HK-2 (cell line): ENCODE measurements around the gene PGAP6.
"Not testable (repeated sequence)": the region's sequence is repeated elsewhere in the genome, so short reads cannot be mapped to it uniquely, and the experiment has no call there.

ENCODE experiments used
- DNase-seq: peaks from one replicate; pipeline ENCODE4 v3.0.0-alpha.2; 2018; ENCODE audit not compliant: unreplicated experiment

Gene PGAP6

DNA sequence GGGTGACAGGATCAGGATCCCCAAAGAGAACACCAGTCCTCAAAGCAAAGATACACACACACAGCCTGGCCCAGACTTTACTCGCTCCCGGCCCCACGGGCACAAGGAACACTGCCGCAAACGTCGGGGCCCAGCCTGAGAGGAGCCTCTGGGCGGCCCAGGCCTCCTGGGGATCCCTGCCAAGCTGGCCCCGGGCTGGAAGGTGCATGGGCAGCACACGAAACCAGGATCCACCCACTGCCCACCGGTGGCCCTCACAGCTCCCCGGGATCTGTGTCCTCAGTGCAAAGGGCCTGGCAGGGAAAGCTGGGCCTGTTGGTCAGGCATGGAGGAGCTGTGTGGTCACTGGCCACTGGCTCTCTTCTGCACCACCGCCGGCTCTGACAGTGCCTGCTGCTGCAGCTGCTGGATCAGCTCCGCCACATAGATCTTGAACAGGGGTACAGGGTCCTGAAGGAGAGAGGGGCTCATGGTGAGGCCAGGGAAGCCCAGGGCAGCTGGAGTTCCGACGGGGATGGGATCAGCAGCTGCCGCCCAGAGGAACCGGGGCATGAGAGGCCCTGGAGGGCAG is 14.4 kb downstream of the PGAP6 start:
- DNase-seq: no peak

DNA sequence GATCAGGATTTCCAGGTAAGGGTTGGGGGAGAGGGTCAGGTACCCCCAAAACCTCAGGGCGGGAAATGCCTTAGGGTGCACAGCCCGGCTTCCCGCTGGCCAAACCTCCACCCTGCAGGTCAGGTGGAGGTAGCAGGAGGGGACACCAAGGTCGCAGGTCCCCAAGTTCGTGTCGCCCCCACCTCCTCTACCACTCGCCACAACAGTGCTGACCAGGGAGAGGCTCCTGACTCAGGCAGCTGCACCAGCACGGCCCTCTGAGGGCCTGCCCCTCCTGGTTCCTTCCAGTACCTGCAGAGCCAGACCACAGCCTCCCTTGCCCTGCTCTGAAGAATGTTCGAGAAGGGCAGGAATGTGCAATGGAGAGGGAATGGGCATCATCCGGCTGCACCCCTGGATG is 15.3 kb downstream of the PGAP6 start:
- DNase-seq: no peak

DNA sequence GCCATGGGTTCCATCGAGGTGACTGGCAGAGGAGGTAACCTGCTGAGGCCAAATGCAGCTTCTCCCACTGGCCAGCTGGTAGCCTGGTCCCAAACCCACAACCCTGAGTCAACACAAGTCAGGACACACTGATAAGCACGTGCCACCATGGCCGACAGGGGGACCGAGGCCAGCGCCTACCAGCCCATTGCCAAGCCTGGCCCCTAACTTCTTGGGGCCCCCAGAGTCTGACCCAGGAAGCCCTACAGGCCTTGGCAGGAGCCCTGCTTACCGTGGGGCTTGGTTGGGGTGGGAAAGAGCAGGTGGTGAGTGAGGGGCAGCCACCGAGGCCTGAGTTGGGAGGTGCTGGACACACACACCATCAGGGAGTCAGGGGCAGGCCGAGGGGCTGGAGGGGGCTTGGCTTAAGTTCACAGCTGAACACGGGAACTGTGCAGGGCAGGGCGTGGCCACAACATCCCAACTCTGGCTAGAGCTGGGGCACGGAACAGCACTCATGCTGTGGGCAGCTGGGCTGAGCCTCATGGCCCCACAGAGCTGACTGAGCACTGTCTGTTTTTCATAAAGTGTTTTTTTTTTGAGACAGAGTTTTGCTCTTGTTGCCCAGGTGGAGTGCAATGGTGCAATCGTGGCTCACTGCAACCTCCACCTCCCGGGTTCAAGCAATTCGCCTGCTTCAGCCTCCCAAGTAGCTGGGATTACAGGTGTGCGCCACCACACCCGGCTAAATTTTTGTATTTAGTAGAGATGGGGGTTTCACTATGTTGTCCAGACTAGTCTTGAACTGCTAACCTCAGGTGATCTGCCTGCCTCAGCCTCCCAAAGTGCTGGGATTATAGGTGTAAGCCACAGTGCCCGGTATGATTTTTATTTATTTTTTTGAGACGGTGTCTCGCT is 16.9 kb downstream of the PGAP6 start:
- no peak for DNase-seq

DNA sequence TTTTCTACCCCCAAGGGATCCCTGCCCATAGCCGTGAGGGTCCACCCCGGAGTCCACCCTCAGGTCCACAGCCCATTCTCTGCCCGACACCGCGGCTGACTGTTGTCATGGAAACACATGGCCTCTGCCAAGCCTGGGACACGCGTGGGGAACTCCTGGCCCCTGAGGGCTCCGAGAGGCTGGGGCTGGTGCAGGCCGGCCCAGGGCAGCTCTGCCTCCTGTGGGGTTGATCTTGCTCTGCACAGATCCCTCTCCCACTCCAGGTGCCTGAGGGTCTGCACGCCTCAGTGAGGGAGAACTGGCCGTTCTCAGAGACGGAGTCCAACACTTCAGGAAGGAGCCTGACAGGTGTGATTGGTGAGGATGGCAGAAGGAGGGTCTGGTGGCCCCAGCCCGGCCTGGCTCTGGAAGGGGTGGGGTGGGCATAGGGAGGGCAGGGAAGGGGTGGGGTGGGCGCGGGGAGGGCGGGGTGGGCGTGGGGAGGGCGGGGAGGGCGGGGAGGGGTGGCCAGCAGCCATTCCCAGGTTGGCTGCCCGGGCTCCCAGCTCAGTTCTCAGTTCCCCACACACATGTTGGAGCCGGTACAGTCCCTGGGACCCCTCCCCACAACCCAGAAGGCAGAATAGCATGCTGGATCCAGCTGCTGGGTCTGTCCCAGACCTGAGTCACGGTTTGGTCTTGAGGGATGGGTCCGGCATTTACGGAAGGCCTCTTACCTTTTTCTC is 17.9 kb downstream of the PGAP6 start:
- DNase-seq: no peak

DNA sequence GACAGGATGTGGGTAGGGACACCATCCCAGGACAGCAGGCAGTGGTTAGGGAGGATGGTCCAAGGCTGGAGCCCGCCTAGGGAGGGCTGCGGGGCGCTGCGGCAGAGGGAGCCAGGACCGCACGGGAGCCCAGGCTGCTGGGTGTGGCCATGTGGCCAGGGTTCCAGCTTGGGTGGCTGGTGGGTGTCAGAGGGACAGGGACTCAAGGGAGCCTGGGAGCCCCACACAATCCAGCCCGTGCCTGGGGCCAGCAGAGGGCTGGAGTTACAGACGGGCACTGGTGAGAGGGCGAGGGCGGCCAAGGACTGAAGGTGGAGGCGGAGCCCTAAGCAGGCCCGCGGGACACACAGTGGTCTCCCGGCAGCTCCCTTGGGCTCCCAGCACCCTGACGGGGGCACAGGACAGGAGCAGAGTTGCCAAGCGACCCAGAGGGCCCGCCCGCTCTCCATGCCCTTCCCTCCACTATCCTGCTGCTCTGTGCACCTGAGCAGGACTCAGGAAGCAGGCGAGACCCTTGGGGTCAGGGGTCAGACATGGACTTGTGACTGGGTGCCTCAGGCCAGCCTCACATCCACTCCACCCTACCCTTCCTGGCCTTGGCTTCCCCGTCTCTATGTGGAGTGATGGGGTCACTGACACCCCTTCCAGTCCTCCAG is 18.5 kb downstream of the PGAP6 start:
- no peak for DNase-seq

DNA sequence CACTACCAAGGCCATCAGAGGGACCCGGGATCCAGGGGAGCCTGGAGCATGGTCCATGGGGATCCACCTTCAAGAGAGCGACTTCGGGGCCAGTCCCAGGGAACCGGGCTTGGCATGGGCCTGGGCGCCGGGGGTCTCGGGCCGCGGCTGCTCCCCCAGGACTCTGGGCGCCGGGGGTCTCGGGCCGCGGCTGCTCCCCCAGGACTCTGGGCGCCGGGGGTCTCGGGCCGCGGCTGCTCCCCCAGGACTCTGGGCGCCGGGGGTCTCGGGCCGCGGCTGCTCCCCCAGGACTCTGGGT is 19.1 kb downstream of the PGAP6 start:
- not testable (repeated sequence) for DNase-seq

DNA sequence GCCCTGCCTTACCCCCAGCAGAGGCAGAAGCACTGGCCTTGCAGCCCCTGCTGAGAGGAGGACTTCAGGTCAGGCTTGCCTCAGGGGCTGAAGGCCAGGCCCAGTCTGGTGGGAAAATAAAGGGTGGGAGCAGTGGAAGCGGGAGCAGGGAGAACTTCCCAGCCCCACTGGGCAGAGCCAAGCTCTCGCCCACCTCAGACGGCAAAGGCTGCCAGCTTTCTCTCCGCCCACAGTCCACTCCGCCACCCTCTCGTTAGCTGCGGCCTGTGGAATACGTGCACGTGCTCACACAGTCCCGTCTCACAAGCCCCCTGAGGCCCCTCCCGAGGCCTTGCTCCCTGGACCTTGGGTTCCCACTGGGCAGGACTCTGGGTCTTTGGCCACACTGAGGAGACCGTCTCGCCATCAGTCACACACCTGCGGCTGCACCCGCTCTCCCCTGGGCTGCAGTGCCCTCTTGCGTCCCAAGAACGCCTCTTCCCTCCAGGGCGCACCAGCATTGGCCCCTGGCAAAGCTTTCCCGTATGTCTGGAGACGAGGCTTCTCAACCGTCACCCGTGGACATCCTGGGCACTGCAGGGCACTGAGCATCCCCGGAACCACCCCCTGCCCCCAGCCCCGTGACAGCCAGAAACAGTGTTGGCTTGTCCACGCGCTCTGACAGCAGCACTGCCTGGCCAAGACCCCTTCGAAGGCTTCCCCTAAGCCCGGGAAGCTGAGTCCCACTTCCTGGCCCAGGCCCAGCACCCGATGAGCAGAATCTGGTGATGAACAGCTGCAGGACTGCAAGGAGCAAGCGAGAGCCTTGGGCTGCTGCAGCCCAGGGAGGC is 19.7 kb downstream of the PGAP6 start:
- DNase-seq: peak; percentile 74

DNA sequence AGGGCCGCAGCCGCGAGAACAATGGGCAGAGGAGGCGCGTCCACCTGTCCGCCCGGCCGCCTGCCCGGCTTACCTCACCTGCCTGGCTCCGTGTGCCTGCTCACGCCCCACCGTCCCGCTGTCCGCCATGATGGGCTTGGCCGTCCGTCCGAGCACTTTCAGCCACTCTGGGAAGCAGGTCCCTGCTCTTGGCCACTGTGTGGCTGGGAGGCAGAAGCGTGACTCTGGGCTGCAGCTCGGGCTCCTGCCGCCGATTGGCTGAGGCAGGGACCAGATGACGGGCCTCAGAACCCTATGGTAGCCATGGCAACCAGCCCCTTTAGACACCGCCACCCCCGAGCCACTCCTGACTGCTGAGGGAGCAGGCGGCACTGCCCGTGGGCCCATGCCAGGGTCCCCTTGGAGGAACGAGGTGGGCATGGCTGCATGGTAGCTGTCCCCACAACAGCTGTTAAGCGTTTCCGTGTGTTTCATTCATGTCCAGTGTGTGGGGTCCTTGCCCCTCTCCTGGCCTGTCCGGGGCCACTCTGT is 20.4 kb downstream of the PGAP6 start:
- DNase-seq: no peak

DNA sequence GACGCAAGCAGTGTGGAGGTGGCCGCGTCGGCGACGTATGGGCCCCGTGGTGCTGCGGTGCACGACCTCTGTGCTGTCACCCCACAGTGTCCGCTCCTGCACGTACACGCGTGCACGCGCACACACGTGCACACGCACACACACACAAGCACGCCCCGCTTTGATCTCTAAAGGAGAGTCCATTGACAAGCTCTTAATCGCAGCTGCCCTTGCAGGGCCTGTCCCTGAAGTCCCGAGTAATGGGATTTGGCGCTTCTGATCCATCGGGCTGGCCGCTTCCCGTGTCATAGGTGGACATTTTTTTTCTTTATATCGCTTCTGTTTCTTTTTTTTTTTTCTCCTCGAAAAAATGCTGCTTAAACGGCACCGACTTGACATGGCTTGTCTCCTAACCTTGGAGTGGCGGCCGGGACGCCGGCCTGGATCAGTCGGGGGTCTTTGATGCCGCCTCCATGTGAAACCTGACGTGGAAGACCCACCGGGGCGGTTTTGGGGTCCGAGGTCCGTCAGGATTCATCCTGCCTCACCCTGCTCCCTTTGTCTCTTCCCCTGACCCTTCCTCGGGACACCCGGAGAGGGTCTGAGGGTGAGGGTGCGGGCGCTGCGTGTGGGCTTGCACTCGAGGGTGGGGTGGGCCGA is 21.0 kb downstream of the PGAP6 start:
- no peak for DNase-seq

DNA sequence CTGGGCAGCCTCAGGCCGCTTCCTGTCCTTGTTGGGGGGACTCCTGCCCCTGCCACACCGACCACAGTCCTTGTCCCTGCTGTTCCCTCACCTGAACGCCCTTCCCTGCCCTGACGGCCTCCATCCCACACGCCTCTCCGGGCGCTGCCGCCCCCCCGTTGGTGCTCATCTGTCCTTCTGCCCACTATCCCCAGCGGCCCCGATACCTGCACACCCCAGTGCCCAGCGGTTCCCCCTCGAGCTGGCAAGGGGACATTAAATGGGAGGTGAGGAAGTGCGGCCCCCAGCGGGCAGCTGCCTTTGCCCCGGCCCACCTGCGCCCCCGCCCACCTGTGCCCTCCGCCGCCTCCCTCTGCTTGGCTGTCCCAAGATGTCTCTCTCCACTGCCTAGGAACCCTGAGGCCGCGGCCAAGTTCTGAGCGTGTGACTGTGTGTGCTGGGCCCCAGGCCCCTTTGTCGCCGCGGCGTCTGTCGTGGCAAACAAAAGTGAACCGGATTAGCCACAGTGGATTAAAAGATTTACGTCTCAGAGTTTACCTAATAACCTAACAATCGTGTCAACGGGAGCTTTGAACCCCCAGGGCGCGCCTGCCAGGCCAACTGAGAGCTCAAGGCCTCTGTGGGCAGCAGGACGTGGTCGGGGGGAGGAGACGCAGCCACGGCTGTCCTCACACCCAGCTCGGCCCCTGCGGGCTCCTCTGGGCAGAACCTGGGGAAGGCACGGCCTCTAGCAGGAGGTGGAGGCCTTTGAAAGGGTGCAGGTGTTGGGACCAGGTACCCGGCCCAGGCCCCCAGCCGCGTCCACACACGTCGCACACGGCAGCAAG is 21.7 kb downstream of the PGAP6 start:
- DNase-seq: no peak

DNA sequence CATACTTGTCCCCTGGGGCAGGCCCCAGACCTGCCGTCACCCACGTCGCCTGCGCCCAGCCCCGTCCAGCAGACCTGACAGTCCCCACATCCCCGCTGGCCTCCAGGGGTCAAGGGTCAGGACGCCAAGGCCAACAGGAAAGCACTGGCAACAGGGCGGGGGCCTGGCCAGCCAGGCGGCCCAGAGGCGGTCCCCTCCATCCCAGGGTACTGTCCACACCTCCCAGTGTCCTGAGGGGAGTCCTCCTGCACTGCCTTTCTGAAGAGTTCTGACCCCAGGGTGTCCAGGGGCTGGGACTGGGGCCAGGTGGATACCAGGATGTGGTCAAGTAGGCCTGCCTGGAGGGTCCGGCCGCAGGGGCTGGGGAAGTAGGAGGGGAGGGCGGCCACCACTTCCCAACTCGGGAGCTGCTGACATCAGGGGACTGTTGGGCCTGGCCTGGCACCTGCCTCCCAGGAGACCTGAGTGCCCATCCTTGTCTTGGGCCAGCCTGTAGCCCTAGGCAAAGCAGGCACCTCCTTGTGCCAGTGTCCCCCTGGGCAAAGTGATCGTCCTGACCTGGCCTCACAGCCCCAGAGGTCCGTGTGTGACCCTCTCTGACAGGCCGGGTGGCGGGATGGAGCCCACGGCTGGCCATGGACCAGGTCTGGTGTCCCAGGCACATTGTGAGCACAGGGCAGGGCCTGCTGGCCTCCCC is 22.6 kb downstream of the PGAP6 start:
- no peak for DNase-seq

DNA sequence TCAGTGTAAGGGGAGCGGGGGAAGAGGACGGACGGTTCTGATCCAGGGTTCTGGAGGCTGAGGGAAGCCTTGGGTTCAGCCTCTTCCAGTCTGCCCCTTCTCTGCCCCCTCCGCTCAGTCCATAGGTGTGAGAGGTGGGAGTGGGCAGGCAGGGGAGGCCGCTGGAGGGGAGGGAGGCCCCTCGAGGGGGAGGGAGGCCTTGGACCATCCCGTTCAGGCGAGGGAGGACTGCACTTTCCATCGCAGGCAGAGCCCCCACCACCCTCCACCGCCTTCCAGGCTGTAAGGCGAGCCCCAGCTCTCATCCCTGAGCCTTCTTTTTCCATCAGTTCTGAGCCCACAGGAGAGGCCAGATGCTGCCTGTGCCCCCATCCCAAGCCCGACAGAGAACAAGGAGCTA is 25.0 kb downstream of the PGAP6 start:
- no peak for DNase-seq

DNA sequence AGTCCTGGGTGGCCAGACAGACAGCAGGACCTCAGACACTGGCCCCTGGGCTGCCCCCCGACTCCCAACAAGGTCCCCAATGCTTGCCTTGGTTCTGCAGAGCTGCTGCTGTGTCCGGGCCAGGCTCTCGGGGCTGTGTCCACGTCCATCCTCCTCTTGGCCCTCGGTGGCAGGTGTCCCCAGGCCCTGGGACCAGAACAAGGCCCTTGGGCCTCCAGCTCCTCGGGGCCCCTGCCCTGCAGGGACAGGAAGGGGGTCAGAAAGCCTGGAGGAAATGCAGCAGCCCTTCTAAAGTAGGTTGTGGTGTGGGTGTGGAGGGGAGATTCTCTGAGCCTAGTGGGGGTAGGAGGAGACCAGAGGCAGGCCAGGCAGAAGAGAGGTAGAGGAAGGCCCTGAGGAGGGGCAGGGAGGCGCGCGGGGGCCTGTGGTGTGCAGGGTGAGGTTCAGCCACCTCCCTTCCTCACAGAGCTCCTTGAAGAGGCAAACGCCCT is 26.8 kb downstream of the PGAP6 start:
- no peak for DNase-seq

DNA sequence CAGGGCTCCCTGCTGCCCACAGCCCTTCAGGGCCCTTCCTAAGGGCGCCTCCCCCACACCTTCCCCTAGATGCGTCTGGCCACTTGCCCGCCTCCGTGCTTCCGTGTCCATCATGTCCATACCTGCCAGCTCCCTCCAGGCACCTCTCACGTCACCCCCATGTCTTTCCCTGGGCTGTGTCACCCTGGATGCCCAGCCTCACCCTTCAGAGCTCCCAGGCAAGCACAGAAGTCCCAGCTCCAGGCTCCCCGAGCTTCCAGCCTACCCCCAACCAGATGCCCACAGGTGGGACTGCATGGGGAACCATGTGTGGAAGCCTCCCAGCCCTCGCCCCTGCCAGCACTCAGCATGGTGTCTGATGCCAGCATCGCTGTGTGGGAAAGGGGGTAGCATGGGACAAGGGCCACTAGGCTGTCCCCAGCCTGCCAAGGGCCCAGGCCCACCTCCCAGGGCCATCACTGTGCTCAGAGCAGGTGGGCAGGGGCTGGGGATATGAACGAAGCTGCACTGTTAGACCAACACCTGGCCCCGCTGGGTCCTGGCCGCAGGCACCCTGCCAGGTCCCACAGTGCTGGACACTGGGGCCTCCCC is 27.4 kb downstream of the PGAP6 start:
- DNase-seq: no peak

DNA sequence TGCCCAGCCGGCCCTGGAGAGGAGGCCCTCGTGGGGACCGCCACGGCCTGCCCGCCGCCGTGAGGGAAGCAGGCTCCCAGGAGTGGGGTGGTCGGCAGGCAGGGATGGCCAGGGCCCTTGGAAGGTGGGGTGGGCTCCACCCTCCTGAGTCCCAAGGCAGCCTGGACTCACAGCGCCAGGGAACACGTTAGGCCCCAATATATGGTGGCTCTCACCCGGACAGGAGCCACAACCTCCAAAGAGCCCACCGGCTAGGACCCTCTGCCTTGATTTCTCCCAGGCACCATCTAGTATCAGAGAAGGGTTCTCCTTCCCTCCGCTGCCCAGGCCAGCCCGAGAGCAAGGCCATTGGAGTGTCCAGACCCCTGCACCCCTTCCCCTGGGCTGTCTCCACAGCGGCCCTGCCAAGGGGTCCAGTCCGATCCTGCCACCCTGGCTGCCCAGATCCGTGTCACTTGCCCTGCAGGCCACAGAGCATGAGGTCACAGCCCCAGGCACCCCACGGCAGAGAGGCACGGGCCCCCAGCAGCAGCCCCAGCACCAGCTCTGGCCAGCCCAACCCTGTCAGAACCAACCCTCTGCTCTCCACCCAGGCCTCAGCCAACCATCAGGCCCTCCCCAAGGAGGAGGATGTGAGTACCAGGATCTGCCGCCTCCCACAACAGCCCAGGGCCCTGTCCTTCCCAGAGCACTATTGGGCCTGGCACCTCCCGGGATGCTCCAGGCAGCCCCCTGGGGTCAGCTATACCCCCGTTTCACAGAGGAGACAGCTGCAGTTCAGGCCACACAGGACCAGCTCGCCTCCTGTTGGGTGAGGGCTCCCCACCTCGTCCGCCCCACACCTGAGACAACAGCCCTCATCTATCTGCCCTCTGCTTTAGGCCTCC is 28.1 kb downstream of the PGAP6 start:
- no peak for DNase-seq

DNA sequence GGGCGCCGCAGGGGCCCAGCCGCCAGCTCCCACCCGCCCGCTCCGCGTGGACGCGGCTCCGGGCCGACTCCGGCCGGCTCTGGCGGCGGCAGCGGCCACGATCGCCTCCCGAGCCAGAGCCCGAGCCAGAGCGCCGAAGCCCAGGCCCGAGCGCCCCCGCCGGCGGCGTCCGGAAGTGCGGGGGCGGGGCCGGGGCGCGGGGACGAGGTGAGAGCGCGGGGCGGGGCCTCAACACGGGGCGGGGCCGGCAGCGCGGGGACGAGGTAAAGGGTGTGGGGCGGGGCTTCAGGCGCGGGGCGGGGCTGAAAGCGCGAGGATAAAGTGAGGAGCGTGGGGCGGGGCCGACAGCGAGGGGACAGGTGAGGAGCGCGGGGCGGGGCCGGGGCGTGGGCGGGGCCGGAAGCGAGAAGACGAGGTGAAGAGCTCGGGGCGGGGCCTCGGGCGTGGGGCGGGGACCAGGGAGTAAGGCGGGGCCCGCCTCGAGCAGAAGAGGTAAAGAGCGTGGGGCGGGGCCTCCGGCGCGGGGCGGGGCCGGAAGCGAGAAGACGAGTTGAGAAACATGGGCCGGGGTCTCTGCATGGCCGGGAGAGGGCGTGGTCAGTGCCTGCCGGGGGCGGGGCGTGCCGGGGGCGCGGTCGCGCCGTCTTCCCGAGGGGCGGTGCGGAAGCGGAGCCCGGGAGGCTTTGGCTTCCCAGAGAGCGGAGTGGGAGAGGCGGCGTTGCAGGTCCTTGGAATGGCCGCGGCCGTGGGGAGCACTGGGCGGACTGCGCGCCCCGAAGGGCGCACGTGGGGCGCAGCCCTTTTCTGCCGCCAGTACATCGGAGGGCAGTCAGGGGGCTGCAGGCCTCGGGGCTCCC is 29.0 kb downstream of the PGAP6 start, which contains the start of gene AXIN1:
Gene AXIN1, minus strand, starts transcription at position 177 of the 857 bp plus-strand sequence. CDS start 5,698 bp downstream, outside the sequence.
- peak; percentile 99 for DNase-seq
